ENCODE measurements around the gene EHF. TPM values are rescaled to one million over a fixed set of nuclear protein-coding genes. Genes with fewer than 3 reads are reported as not detected.

EHF gene
- total RNA-seq, 1 experiment from 2014 or later: 1.1 TPM

GRCh38 chr11:34594603-34595002 lies 26.3 kb upstream of the EHF start:
- H3K27me3 Mint-ChIP-seq (ENCODE audit: insufficient read depth, unreplicated experiment): no peaks in the 10 kb centered on the region
- POLR2A ChIA-PET: interaction anchor here (0.6 to 3.7 kb wide), 4 partner anchors 47 to 486 kb away, joined by 3 to 22 read pairs (median 4); no protein-coding TSS in a partner anchor
- H3K36me3 Mint-ChIP-seq (ENCODE audit: insufficient read depth, unreplicated experiment): no peaks in the 10 kb centered on the region
- no TSS peak for BruUV-seq (replicated peaks)
- TF ChIP-seq CTCF (IDR thresholded peaks at IDR 0.05; ENCODE audit: unreplicated experiment): no peak
- no peak overlapping the region for H3K4me3 Mint-ChIP-seq (ENCODE audit: unreplicated experiment)
- H3K4me1 Mint-ChIP-seq (ENCODE audit: insufficient read depth, unreplicated experiment): peaks cover 19% of the 10 kb centered on the region
- CTCF ChIA-PET: interaction anchor here (0.7 to 3.5 kb wide), 5 partner anchors 8 to 711 kb away, joined by 3 to 18 read pairs (median 5); no protein-coding TSS in a partner anchor
- DNase-seq (ENCODE audit: unreplicated experiment): no peak
- intact Hi-C loops (cut with micrococcal nuclease): no loop called here
- peaks cover 17% of the 10 kb centered on the region for H3K9me3 Mint-ChIP-seq (ENCODE audit: unreplicated experiment)
- no peak overlapping the region for H3K27ac Mint-ChIP-seq (ENCODE audit: low read depth, unreplicated experiment)

GRCh38 chr11:34595391-34595790 lies 25.5 kb upstream of the EHF start:
- Mint-ChIP-seq H3K27ac (ENCODE audit: low read depth, unreplicated experiment) (no peak overlapping the region), H3K4me3 (ENCODE audit: unreplicated experiment) (no peak overlapping the region), H3K4me1 (ENCODE audit: insufficient read depth, unreplicated experiment) (peaks cover 24% of the 10 kb centered on the region), H3K27me3 (ENCODE audit: insufficient read depth, unreplicated experiment) (no peaks in the 10 kb centered on the region), H3K36me3 (ENCODE audit: insufficient read depth, unreplicated experiment) (no peaks in the 10 kb centered on the region), H3K9me3 (ENCODE audit: unreplicated experiment) (peaks cover 17% of the 10 kb centered on the region)
- BruUV-seq (replicated peaks): no TSS peak
- ChIA-PET POLR2A (interaction anchor here (1.3 to 3.7 kb wide), 3 partner anchors 25 to 322 kb away, joined by 4 to 22 read pairs (median 5); partner anchors contain the start of gene EHF), CTCF (interaction anchor here (1.4 to 3.5 kb wide), 3 partner anchors 9 to 294 kb away, joined by 5 to 18 read pairs (median 8); no protein-coding TSS in a partner anchor)
- intact Hi-C loops (cut with micrococcal nuclease): no loop called here
- no peak for TF ChIP-seq CTCF (IDR thresholded peaks at IDR 0.05; ENCODE audit: unreplicated experiment)
- DNase-seq (ENCODE audit: unreplicated experiment): no peak

- ChIA-PET POLR2A (interaction anchor here (1.9 to 3.7 kb wide), 3 partner anchors 9 to 45 kb away, joined by 5 to 22 read pairs (median 6); partner anchors contain the start of gene EHF), CTCF (interaction anchor here (0.7 to 3.5 kb wide), 4 partner anchors 10 to 295 kb away, joined by 3 to 18 read pairs (median 4); no protein-coding TSS in a partner anchor)
- Mint-ChIP-seq H3K9me3 (ENCODE audit: unreplicated experiment) (peaks cover 17% of the 10 kb centered on the region), H3K4me1 (ENCODE audit: insufficient read depth, unreplicated experiment) (peaks cover 24% of the 10 kb centered on the region), H3K4me3 (ENCODE audit: unreplicated experiment) (no peak overlapping the region), H3K27me3 (ENCODE audit: insufficient read depth, unreplicated experiment) (no peaks in the 10 kb centered on the region), H3K27ac (ENCODE audit: low read depth, unreplicated experiment) (no peak overlapping the region), H3K36me3 (ENCODE audit: insufficient read depth, unreplicated experiment) (no peaks in the 10 kb centered on the region)
- TF ChIP-seq CTCF (IDR thresholded peaks at IDR 0.05; ENCODE audit: unreplicated experiment): no peak
- no TSS peak for BruUV-seq (replicated peaks)
- no peak for DNase-seq (ENCODE audit: unreplicated experiment)
- intact Hi-C loops (cut with micrococcal nuclease): no loop called here
These were observed 24.8 kb upstream of the EHF start for GRCh38 chr11:34595960-34596644.

GRCh38 chr11:34599406-34599945 lies 21.4 kb upstream of the EHF start:
- POLR2A ChIA-PET: interaction anchor here (0.8 to 1.1 kb wide), 3 partner anchors 12 to 41 kb away, joined by 3 to 5 read pairs (median 4); no protein-coding TSS in a partner anchor
- H3K36me3 Mint-ChIP-seq (ENCODE audit: insufficient read depth, unreplicated experiment): no peaks in the 10 kb centered on the region
- CTCF ChIA-PET: no interaction called here
- peaks cover 33% of the 10 kb centered on the region for H3K4me1 Mint-ChIP-seq (ENCODE audit: insufficient read depth, unreplicated experiment)
- peak overlapping the region; percentile 25 for H3K27ac Mint-ChIP-seq (ENCODE audit: low read depth, unreplicated experiment)
- BruUV-seq (replicated peaks): no TSS peak
- no peak for TF ChIP-seq CTCF (IDR thresholded peaks at IDR 0.05; ENCODE audit: unreplicated experiment)
- H3K9me3 Mint-ChIP-seq (ENCODE audit: unreplicated experiment): no peaks in the 10 kb centered on the region
- H3K4me3 Mint-ChIP-seq (ENCODE audit: unreplicated experiment): no peak overlapping the region
- no peaks in the 10 kb centered on the region for H3K27me3 Mint-ChIP-seq (ENCODE audit: insufficient read depth, unreplicated experiment)
- intact Hi-C loops (cut with micrococcal nuclease): loop anchor here (1.0 kb wide), 1 partner anchor 55 kb away; no protein-coding TSS in a partner anchor
- peak; percentile 51 for DNase-seq (ENCODE audit: unreplicated experiment)
